Gastroesophageal sphincter (tissue), 4 donors: ENCODE data around the gene LSR. TPM values are rescaled to one million over a fixed set of nuclear protein-coding genes. Genes with fewer than 3 reads are reported as not detected.

ENCODE experiments used
- ATAC-seq: fragments of 150-250 bp; one replicate; pipeline ENCODE4 v1.9.1; 2016; ENCODE audit warnings: mild to moderate bottlenecking, moderate library complexity
- H3K27ac ChIP-seq, 4 donors: fragments of 200-600 bp; sonication (generic) in 3 of 4; 1 replicate in 3 of 4; 2 replicates in 1 of 4; pipeline ENCODE4 v1.5.1; 2016 to 2019
- H3K27me3 ChIP-seq: fragments of 200-600 bp; sonication (generic); one replicate; pipeline ENCODE4 v1.5.1; 2019
- H3K36me3 ChIP-seq, 2 donors: fragments of 200-600 bp; sonication (generic); one replicate each; pipeline ENCODE4 v1.5.1; 2019; ENCODE audit warnings: control low read depth in 1 of 2
- H3K4me1 ChIP-seq, 3 donors: fragments of 200-600 bp; sonication (generic); 1 replicate in 2 of 3; 2 replicates in 1 of 3; pipeline ENCODE4 v1.5.1; 2016 to 2019; ENCODE audit warnings: control low read depth in 2 of 3
- H3K4me3 ChIP-seq, 2 donors: fragments of 200-600 bp; sonication (generic); one replicate each; pipeline ENCODE4 v1.5.1; 2019; ENCODE audit warnings: mild to moderate bottlenecking in 1 of 2, moderate library complexity in 1 of 2
- H3K9me3 ChIP-seq, 3 donors: fragments of 200-600 bp; sonication (generic); one replicate each; pipeline ENCODE4 v1.5.1; 2017 to 2019; ENCODE audit warnings: control low read depth in 2 of 3
- EP300 ChIP-seq: sonication (generic); formaldehyde crosslinking; IDR thresholded peaks from one replicate; pipeline ENCODE4 v1.6.1; 2017; ENCODE audit warnings: antibody characterized with exemption, mild to moderate bottlenecking
- POLR2A ChIP-seq, 2 donors: fragments of 450-650 bp; IDR thresholded peaks; one replicate each; pipeline ENCODE4 v1.6.1; 2017; ENCODE audit warnings: antibody characterized with exemption in 2 of 2, mild to moderate bottlenecking in 2 of 2, moderate library complexity in 1 of 2
- POLR2AphosphoS5 ChIP-seq: sonication (generic); formaldehyde crosslinking; IDR thresholded peaks from one replicate; pipeline ENCODE4 v1.6.1; 2017; ENCODE audit warnings: antibody characterized with exemption
- WGBS, 2 donors: methylation state at CpG; one replicate each; pipeline ENCODE4 v1.1.5; 2018; ENCODE audit warnings: low coverage in 1 of 2; 5-methylcytosine and 5-hydroxymethylcytosine counted together
- total RNA-seq, 4 donors: library from RNA; depleted of rRNA; stranded (reverse); fragments of >200 nt; gene quantifications; one replicate each; pipeline ENCODE4 v1.1.0, GENCODE V29; 2016
- TF ChIP-seq, protein P1 (sequence below), 4 experiments: fragments of 200-600 bp in 2 of 4; fragments of 450-650 bp in 2 of 4; sonication (generic) in 1 of 4; IDR thresholded peaks; one replicate each; pipeline ENCODE4 v1.5.1; 2017 to 2019; ENCODE audit warnings: antibody characterized with exemption in 4 of 4, mild to moderate bottlenecking in 2 of 4, moderate library complexity in 2 of 4

The LSR gene
- total RNA-seq, 4 donors from 2014 or later = 3.3 to 6.6 (median 5.2) TPM

DNA sequence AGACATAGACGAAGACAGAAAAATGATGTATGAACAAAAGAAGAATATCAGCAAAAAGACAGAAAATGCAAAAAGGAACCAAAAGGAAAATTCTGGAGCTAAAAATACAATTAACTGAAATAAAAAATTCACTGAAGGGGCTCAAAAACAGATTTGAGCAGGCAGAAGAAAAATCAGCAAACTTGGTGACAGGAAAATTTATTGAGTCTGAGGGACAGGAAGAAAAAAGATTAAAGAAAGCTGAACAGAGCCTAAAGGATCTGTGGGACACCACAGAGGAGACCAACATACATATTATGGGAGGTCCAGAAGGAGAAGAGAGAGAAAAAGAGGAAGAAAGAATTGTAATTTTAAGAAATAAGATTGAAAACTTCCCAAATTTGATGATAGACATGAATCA lies 7.4 kb upstream of the LSR start:
- H3K27me3 ChIP-seq = peaks cover 50% of the 10 kb centered on the region
- WGBS, 2 donors = 75 to 83% methylated on average over 1 of the region's 1 CpG
- no peak overlapping the region for H3K4me3 ChIP-seq
- ATAC-seq = no peak
- TF ChIP-seq POLR2AphosphoS5 (no peak), EP300 (no peak), POLR2A (IDR thresholded peaks at IDR 0.05) (no peak)
- TF ChIP-seq, protein P1, sequence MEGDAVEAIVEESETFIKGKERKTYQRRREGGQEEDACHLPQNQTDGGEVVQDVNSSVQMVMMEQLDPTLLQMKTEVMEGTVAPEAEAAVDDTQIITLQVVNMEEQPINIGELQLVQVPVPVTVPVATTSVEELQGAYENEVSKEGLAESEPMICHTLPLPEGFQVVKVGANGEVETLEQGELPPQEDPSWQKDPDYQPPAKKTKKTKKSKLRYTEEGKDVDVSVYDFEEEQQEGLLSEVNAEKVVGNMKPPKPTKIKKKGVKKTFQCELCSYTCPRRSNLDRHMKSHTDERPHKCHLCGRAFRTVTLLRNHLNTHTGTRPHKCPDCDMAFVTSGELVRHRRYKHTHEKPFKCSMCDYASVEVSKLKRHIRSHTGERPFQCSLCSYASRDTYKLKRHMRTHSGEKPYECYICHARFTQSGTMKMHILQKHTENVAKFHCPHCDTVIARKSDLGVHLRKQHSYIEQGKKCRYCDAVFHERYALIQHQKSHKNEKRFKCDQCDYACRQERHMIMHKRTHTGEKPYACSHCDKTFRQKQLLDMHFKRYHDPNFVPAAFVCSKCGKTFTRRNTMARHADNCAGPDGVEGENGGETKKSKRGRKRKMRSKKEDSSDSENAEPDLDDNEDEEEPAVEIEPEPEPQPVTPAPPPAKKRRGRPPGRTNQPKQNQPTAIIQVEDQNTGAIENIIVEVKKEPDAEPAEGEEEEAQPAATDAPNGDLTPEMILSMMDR (IDR thresholded peaks at IDR 0.05) = no peak
- no peak overlapping the region for H3K27ac ChIP-seq
- peaks cover 0 to 29% (median 0%) of the 10 kb centered on the region in 3 donors for H3K9me3 ChIP-seq
- no peaks in the 10 kb centered on the region for H3K36me3 ChIP-seq
- H3K4me1 ChIP-seq = no peaks in the 10 kb centered on the region

DNA sequence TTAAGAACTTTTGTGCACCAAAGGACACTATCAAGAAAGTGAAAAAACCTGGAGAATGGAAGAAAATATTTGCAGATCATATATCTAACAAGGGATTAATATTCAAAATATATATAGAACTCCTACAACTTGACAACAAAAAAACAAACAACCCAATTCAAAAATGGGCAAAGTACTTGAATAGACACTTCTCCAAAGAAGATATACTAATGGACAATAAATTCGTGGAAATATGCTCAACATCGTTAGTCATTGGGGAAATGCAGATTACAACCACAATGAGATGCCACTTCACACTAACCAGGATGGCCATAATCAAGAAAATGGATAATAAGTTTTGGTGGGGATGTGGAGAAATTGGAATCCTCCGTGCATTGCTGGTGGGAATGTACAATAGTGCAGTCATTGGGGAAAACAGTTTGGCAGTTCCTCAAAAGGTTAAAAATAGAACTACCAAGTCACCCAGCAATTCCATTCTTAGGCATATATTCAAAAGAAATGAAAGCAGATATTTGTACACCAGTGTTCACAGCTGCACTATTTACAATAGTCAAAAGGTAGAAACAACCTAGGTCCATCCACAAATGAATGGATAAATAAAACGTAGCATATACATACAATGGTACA lies 2.2 kb upstream of the LSR start:
- H3K27ac ChIP-seq = no peak overlapping the region
- whole genome bisulfite sequencing, 2 donors = 62 to 65% methylated on average over 4 of the region's 4 CpGs

DNA sequence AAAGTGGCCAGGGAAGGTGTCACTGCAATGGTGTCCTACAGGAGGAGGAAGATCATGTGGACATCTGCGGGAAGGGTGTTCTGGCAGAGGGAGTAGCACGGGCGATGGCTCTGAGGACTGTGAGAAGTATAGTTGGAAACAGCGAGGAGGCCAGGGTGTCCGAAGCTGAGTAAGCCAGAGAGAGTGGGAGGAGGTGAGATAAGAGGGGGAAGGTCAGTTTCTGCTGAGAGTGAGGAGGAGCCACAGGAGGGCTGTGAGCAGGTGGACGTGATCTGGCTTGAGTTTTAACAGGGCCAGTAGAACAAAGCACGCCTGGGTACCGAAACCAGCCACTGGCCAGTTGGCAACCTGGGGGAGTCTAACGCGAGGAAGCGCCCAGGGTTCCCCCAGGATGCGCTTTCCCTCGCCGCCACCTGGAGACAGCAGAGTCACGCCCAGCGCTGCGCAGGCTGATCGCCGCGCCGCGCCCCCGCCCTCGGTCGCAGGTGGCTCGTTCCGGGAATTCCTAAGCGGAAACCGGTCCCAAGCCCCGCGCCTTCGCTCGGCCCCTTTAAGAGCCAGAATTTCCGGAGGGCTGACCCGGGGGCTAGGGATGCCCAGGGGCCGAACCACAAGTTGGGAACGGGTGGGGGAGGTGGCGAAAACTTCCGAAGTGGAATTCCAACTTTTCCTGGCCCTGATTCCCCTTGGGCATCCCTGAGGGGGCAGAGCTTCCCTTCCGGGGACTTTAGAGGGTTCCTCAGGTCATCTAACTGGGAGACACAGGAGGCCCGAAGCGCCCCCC lies 1.1 kb upstream of the LSR start:
- peaks cover 65% of the 10 kb centered on the region for H3K27me3 ChIP-seq
- peaks cover 0 to 21% (median 0%) of the 10 kb centered on the region in 3 donors for H3K4me1 ChIP-seq
- H3K36me3 ChIP-seq = no peaks in the 10 kb centered on the region
- 4 to 13% methylated on average over 5 to 12 of the region's 42 CpGs for WGBS, 2 donors
- H3K27ac ChIP-seq = peak overlapping the region in 3 of 4 donors; percentile 66 to 73 (median 69)
- peak; percentile 40 for ATAC-seq
- peaks cover 0 to 11% (median 0%) of the 10 kb centered on the region in 3 donors for H3K9me3 ChIP-seq
- peak overlapping the region; percentile 19 to 51 for H3K4me3 ChIP-seq
- TF ChIP-seq, protein P1 (IDR thresholded peaks at IDR 0.05) = peak in 1 of 4 experiments; percentile 54
- no peak for TF ChIP-seq POLR2A (IDR thresholded peaks at IDR 0.05)
- no peak for TF ChIP-seq EP300
- no peak for TF ChIP-seq POLR2AphosphoS5

More for the DNA sequence above, 2.2 kb upstream of the LSR start:
- H3K4me1 ChIP-seq = peaks cover 0 to 21% (median 0%) of the 10 kb centered on the region in 3 donors
- TF ChIP-seq POLR2A (IDR thresholded peaks at IDR 0.05) = no peak
- TF ChIP-seq EP300 = no peak
- no peak for TF ChIP-seq POLR2AphosphoS5
- TF ChIP-seq, protein P1 (IDR thresholded peaks at IDR 0.05) = no peak
- H3K27me3 ChIP-seq = peaks cover 72% of the 10 kb centered on the region
- H3K9me3 ChIP-seq = peaks cover 0 to 15% (median 0%) of the 10 kb centered on the region in 3 donors
- no peaks in the 10 kb centered on the region for H3K36me3 ChIP-seq
- H3K4me3 ChIP-seq = no peak overlapping the region
- ATAC-seq = no peak

DNA sequence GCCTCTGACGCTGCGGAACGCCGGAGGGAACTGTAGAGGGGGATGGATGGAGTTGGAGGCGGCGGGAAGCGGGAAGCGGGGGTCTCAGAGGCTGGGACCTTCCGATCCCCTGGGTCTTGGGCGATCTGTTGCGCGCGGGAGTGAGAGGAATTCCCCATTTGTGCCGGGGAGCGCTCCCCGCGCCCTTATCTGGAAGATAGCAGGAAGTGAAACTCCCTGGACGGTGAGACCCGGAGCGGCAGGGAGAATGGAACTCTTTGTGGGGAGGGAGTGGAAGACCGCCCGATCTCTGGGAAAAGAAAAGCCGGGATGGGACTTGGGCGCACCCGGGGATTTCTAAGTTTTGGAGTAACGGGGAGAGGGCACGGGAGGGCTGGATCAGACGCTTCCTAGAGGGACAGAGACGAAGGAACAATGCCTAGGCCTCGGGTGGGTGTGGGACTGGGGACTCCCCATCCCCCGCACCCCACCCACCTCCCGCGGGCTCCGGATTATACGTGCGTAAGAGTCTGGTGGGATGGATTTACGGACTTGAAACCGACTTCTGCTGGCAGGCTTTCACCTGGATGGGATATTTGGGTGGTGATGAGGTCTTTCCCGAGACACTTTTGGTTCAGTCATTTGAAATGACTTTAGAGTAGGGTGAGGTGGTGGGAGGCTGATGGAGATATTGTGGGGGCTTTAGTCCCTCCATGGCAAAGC lies 495 bp downstream of the LSR start:
- ATAC-seq = no peak

More for the DNA sequence above, 495 bp downstream of the LSR start:
- Histone ChIP-seq H3K4me1 (peaks cover 0 to 21% (median 0%) of the 10 kb centered on the region in 3 donors), H3K4me3 (peak overlapping the region; percentile 19 to 51), H3K9me3 (peaks cover 0 to 11% (median 0%) of the 10 kb centered on the region in 3 donors), H3K27me3 (peaks cover 81% of the 10 kb centered on the region), H3K36me3 (no peaks in the 10 kb centered on the region), H3K27ac (peak overlapping the region in 3 of 4 donors; percentile 66 to 73 (median 69))
- TF ChIP-seq, protein P1 (IDR thresholded peaks at IDR 0.05) = no peak
- TF ChIP-seq EP300 (no peak), POLR2AphosphoS5 (no peak), POLR2A (IDR thresholded peaks at IDR 0.05) (no peak)
- 1 to 6% methylated on average over 16 to 24 of the region's 39 CpGs for WGBS, 2 donors
